Neural cell (in vitro differentiated cells): ENCODE results near the gene PDE9A.

Experiments
- EP300 ChIP-seq: fragments of 450-650 bp; conservative IDR thresholded peaks from 2 replicates; pipeline ENCODE4 v1.6.1; 2014; ENCODE audit warnings: antibody characterized with exemption, mild to moderate bottlenecking, moderate library complexity; ENCODE audit not compliant: poor library complexity, severe bottlenecking
- RAD21 ChIP-seq: fragments of 450-650 bp; conservative IDR thresholded peaks from 2 replicates; pipeline ENCODE4 v1.6.1; 2014; ENCODE audit warnings: antibody characterized with exemption, mild to moderate bottlenecking, moderate library complexity
- SMC3 ChIP-seq: fragments of 450-650 bp; conservative IDR thresholded peaks from 2 replicates; pipeline ENCODE4 v1.6.1; 2014; ENCODE audit warnings: antibody characterized with exemption, mild to moderate bottlenecking, moderate library complexity; ENCODE audit not compliant: poor library complexity
- TF ChIP-seq, protein P1 (sequence below): fragments of 450-650 bp; IDR thresholded peaks from 2 replicates; pipeline ENCODE4 v1.5.1; 2014; ENCODE audit warnings: antibody characterized with exemption, mild to moderate bottlenecking, moderate library complexity; ENCODE audit not compliant: poor library complexity, severe bottlenecking

DNA sequence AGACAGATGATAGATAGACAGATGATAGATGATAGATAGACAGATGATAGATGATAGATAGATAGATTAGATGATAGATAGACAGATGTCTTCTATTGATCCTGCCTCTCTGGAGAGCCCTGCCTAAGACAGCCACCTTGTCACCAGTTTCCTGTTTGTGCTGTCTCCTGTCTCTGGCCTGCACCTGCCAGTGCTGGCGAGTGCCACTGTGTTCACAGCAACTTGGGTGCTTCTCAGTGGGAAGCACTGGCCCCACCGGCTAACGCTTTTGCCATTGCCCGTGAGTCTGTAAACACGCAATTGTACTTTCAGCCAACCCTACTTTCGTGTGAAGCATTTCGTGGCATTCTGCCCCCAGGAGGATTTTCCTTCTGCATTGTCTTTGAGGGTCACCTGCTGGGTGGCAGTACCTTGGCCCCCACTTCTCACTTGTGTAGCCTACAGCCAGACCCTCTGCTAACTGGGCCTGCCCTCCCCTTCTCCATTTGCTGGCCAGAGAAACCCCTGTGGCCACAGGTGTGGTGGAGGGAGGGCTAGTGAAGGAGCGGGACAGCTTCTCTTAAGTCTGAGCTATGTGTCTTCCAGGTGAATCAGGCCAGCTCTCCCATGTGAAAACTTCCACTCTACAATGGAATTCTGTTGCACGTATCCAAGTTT lies 23.4 kb upstream of the PDE9A start:
- no peak for TF ChIP-seq SMC3
- no peak for TF ChIP-seq EP300
- TF ChIP-seq RAD21 = no peak
- TF ChIP-seq, protein P1, sequence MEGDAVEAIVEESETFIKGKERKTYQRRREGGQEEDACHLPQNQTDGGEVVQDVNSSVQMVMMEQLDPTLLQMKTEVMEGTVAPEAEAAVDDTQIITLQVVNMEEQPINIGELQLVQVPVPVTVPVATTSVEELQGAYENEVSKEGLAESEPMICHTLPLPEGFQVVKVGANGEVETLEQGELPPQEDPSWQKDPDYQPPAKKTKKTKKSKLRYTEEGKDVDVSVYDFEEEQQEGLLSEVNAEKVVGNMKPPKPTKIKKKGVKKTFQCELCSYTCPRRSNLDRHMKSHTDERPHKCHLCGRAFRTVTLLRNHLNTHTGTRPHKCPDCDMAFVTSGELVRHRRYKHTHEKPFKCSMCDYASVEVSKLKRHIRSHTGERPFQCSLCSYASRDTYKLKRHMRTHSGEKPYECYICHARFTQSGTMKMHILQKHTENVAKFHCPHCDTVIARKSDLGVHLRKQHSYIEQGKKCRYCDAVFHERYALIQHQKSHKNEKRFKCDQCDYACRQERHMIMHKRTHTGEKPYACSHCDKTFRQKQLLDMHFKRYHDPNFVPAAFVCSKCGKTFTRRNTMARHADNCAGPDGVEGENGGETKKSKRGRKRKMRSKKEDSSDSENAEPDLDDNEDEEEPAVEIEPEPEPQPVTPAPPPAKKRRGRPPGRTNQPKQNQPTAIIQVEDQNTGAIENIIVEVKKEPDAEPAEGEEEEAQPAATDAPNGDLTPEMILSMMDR = no peak
